Cardiac septum (tissue), 1 donor: ENCODE results near the gene BUD13. TPM values are rescaled to one million over a fixed set of nuclear protein-coding genes. Genes with fewer than 3 reads are reported as not detected.

Experiments
- DNase-seq: peaks from one replicate; pipeline ENCODE4 v3.0.0-alpha.2; 2020; ENCODE audit warnings: low spot score
- intact Hi-C: fragments of 100-400 bp; cut with DNase I; formaldehyde crosslinking; loops from one replicate; pipeline ENCODE4 v1.14.0; 2022
- total RNA-seq: library from RNA; stranded (reverse); fragmentation: NEBNext Ultra II Directional; extraction: Animal tissue kit (Norgen Biotek cat#: 25700); gene quantifications from one replicate; pipeline ENCODE4 v1.2.1, GENCODE V29; 2021
- donor health status: DM: no; HTN: no; CAD: no.

The BUD13 gene
- total RNA-seq, 1 donor from 2014 or later: 8.3 TPM

DNA sequence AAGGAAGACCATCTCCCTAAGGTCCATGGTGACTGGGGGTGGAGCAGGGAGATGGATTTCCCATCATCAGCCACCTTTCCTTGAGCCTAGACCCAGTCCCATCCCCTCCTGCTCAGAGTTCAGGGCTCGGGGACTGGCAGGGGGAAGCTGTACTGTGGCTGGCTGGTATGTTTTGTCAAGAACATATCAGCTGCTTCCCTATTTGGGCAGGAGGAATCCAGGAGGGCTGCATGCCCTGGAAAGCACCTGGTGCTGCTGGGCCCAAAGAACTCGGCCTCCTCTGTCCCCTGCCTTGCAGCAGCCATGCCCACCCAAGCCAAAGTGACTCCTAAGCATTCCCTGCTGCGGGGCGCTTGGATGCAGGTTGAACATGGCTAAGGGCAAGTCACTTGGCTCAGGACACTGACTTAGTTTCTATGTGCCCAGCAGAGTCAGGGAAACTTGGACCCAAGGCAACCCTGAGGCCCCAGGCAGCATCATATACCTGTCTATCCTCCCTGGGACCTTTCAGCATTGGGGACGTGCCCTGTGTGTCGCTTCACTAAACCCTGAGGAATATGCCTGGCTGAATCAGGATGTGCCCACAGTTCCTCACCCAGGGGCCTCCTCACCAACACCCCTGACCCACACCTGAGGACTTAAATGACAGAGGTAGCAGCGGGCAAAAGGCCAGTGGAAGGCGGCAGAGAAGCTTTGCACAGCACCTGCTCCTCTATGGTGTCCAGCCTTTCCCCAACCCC is 43.1 kb downstream of the BUD13 start:
- intact Hi-C loops: no loop called here
- peak; percentile 54 for DNase-seq

DNA sequence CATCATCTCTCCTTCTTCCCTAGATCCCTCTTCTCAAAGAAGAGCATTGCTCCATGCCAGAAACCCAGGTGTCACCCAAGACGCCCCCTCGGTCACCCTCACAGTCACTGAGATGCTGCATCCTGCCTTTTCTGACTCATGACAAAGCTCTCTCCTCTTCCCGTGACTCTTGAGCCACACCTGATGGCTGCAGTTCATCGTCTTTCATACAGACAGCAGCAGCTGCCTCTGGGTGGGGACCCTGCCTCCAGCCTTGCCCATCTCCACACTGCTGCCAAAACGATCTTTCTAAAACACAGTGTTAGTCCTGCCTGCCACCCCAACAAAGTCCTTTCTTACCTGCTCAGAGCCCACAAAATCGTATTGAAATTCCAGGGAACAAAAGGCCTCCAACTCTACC is 44.8 kb downstream of the BUD13 start:
- intact Hi-C loops: no loop called here
- no peak for DNase-seq

DNA sequence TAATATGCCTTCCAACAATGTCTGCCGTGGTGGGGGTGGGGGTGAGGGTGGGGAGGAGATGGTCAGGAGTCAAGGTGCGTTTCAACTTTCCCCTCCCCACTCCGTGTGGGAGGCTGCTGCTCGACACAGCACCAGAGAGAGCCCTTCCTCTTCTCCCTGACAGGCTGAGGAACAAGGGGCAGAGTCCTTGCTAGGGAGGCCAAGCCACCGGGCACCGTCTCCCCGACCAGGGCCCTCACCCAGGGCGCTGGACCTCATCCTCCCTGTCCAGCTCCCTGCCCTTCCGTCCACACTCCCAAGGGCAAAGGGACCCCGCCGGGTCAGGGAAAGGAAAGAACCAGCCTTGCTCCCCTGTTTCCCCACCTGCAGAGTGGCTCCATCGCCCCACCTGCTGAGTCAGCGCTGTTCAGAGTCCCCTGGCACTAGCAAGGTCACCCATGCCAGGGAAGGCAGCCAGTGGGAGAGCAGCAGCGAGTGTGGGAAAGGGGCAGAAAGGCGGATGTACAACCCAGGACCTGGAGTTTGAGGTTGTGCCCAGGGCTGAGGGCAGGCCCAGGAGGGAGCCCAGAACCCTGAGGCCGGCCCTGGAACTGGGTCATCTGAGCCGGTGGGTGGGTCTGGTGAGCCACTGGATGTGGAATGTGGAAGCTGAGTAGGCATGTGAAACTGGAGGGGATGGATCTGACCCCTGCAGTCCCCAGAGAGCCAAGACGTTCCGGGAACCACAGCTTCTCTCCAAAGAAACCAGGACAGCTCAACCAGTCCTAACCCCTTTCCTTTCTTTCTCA is 47.2 kb downstream of the BUD13 start:
- intact Hi-C loops: no loop called here
- DNase-seq: peak; percentile 73

DNA sequence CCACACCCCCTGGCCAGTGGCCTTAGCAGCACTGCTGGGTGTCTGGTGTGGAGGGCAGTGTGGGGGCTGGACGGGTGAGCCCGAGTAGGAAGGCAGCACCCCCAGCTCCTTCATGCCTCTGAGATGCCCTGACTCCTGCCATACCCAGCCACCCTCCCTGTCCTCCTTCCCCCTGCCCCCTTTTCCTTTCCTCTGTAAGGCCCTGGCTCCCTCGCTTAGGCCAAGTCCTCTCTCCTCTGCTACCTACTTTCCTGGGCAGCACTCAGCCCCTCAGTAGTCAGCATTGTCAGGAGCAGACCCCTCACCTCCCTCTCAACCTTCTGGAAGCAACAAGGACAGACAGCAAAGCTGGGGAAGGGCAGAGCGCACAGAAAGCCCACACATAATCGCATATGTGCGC is 48.0 kb downstream of the BUD13 start:
- peak; percentile 59 for DNase-seq
- intact Hi-C loops: no loop called here

DNA sequence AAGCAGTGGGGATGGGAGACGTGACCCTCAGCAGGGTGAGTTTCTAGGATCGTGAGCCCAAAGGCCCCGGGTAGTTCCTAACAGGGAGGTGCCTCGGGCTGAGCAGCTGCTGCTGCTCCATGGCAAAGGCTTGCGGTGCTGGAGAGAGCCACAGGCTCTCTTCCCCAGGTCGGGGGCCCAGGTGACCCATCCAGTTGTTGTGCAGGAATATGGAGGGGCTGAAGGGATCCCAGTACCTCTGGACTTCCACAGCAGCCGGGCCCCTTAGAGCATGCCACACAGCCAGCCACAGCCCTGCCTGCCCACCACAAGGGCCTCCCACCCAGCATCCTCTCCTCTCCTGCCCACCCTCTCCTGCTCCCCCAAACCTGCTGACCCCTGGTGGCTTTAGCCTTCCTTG is 49.3 kb downstream of the BUD13 start:
- intact Hi-C loops: no loop called here
- no peak for DNase-seq

DNA sequence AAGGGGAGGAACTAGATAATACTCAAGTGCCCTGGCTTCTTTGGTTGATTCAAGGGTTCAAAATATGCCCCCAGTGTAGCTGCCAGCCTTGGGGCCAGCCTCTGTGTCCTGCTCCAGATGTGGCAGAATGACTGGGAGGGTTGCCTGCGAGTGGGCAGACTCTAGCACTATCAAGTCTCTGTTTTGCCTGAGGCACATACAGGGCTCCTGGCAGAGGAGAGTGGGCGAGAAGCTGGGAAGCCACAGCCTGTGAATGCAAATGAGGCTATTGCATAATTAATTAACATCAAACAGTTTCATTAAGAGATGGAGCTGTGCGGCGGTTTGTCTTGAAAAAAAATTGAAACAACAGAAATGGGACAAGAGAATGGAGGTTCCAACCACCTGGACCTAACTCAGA is 50.8 kb downstream of the BUD13 start:
- DNase-seq: no peak
- intact Hi-C loops: no loop called here

DNA sequence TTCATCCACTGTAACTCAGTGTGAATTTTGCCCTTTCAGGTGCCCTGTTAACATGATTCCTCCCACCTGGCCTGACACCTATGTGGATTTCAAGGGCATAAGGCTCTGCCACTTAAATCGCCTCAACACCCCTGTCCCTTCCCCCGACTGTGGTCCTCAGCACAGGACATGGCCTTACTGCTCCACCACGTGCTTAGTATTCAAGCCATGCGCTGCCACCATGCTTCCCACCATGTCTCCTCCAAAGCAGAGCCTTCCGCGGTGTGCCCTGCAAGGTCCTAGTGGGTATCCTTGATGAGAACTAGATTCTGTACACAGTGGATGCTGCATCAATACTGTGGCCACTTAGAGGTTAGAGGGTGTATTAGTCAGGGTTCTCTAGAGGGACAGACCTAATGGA is 51.9 kb downstream of the BUD13 start:
- intact Hi-C loops: no loop called here
- DNase-seq: no peak

DNA sequence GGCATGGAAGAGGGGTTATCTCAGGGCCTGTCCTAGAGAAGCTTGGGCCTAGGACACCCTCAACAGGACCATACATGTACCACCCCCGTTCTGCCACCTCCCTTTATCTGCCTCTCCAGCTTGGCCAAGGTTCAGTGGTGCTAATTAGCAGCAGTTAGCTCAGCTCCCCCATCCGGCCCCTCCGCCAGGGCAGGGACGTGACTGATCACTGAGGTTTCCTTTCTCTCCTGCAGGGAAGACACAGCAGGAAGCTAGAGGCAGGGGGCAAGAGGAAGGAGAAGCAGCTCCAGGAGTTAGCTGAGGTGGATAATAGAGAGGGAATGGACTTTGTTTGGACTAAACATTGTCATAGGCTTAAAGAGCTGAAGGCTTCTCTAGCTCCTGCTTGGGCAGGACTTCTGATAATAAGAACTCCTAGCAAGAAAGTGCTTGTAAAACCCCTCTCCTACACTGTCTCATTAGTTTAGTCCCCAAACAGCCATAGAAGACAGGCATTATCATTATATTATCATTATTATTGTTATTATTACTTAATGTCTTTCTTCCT is 53.8 kb downstream of the BUD13 start:
- DNase-seq: no peak
- intact Hi-C loops: no loop called here

DNA sequence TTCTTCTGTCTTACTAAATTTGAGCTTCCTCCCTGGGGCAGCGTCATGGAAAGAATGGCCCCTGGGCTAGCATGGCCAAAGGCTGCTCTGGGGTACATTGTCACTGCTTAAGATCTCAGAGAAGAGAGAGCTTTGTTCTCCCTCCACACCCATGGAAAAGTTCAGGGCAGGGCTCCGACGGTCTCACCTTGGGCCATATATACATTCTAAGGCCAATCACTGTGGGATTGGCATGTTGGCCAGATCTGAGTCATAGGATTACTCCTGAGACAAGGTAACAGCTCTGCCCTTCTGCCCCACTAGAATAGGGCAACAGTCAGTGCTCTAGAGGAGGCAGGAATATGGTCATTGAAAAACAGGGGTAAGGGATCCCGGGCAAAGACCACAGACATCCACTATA is 56.2 kb downstream of the BUD13 start:
- no peak for DNase-seq
- intact Hi-C loops: no loop called here

DNA sequence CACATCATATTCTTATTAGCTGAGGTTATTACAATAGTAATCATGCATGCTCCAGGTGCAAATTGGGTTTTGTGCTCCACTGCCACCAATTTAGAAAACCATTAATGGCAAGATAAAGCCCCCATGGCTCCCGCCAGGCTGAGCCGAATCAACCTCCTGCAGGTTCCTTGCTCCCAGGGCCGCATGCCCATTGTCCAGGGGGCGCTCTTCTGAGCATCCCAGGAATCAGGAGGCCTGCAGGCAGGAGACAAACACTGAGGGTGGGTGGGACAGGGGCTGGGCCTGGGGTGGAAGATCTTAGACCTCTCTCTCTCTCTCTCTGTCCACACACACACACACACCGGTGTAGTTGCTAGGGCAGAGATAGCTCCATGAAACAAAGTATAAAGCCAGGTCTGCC is 57.4 kb downstream of the BUD13 start:
- intact Hi-C loops: no loop called here
- DNase-seq: no peak

DNA sequence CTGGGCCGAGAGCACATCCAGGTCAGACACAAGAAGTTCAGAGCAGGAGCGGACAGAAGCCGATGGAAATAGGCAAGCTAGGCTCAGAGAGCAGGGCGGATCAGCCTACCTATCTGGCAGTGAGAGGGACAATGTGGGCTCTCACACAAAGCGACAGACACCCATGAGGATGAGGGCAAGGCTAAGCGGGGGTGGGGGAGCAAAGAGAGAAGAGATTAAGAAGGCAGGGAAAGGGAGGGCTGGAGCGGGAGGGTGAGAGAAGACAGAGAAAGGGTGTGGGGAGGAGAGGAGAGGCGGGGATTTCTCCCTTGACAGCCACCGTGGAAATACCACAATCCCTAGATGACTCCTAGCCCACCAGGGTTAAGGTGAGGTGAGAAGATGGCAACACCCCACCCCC is 57.9 kb downstream of the BUD13 start:
- intact Hi-C loops: no loop called here
- no peak for DNase-seq

DNA sequence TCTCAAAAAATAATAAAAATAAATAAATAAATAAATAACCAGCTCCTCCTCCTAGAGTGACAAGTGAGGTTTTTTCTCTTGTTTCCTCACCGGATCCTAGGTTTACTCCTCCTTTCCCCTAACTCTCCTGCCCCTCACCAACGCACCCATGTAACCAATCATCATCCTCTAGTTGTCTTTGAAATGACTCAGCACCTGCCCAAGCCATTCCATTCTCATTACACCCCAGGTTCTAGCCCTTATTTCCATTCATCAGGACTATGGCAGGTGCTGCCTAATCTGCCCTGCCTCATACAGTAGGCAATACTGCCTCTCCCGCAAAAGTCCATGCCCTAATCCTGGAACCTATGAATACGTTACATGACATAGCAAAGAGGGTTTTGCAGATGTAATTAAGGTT is 60.4 kb downstream of the BUD13 start:
- intact Hi-C loops: no loop called here
- DNase-seq: no peak

DNA sequence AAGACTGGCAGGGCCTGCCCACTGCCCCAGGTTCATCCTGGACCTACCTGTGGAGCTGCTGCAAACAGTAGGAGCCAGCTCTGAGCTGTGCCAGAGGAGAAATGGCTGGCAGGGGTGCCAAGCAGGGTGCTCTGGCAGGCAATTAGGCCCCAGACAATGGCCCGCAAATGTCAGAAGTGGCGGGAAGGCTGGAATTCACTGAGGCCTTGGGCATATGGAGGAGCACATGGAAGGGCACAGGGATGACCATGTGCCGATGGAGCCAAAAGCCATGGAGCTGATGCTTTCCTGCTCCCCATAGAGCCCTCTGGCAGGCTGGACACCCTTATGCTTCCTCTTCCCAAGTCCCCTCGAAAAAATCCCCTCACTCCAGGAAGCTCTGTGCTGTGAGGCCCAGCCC is 62.0 kb downstream of the BUD13 start:
- DNase-seq: no peak
- intact Hi-C loops: no loop called here

DNA sequence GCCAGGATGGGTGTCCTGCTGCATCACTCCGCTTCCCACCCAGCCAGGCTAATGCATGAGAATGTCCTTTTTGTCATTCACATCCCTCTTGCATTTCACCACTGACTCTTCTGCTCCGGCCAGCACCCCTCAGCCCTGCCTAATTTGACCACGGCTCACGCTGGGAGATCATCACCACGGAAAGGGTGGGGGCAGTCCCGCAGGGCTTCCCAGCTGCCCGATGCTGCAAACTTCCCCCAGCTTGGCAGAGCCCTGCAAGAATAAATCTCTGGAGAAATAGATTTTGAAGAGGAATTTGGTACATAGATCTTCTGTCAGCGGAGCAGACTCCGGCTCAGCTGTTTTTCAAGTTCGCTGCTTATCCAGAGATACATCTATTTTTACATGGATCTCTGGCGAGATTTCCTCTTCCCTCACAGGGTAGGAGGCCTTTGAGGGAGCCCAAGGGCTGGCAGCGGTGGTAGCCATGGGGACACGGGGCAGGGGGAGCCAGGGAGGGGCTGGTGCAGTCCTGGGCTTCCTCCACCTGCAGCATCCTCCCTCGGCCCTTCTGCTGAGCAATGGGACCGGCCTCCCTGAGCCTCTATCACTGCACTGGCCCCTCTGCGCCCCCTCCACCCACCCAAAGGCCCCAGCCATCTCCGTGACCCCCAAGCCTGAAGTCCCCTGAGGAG is 62.6 kb downstream of the BUD13 start:
- intact Hi-C loops: no loop called here
- DNase-seq: no peak

DNA sequence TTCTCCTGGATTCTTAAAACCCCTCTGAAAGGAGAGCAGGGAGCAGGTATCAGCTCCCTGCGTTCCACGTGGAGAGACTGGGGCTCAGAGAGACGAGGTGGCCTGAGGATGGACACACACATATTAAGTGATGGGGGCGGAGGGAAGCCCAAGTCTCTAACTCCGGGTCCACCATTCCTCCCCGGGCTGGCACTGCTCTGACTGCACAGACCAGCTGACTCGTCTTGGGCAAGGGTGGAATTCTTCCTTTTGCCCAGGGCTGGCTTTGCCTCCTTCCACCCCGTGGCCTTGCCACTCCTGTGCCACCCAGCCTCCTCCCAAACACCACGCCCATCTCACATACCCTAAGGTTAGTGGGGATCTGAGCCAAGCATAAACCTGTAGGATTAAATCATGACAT is 65.0 kb downstream of the BUD13 start:
- no peak for DNase-seq
- intact Hi-C loops: no loop called here

DNA sequence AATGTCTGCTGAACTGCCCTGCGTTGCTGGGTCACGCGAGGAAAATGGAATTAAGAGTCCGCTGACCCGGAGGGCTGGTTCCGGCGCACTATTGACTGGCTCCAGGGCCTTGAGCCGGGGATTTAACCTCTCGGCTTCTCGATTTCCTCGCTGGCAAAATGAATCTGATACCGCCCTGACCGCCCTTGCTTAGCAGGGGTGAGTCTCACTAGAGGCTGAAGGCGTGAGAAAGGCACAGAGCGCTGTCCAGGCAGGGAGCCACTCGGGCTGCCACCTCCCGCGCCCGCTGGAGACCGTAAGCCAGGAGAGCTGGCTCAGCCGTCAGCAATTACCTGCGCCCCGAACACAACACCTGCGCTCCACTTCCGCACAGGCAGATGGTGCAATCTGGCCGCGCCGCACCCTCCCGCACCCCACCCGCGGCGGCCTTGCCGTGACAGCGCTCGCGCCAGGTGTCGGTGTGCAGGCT is 65.6 kb downstream of the BUD13 start:
- DNase-seq: no peak
- intact Hi-C loops: no loop called here

DNA sequence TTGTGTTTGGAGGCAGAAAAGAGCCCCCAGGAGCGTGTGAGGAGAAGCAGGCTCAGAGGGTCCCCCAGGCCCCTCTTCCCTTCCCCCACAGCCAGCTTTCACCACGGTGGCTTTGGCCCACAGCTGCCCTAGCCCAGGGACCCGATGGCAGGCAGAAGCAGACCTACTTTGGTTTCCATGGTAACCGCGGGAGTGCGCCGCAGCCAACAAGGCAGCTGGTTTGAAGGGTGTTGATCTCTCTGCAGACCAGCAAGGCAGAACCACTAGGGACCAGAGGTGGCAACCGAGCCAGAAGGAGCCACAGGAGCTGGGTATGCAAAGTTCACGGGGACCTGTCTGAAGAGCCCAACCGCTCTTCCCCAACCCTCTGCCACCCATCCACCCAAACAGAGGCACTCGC is 69.4 kb downstream of the BUD13 start:
- DNase-seq: peak; percentile 71
- intact Hi-C loops: no loop called here

DNA sequence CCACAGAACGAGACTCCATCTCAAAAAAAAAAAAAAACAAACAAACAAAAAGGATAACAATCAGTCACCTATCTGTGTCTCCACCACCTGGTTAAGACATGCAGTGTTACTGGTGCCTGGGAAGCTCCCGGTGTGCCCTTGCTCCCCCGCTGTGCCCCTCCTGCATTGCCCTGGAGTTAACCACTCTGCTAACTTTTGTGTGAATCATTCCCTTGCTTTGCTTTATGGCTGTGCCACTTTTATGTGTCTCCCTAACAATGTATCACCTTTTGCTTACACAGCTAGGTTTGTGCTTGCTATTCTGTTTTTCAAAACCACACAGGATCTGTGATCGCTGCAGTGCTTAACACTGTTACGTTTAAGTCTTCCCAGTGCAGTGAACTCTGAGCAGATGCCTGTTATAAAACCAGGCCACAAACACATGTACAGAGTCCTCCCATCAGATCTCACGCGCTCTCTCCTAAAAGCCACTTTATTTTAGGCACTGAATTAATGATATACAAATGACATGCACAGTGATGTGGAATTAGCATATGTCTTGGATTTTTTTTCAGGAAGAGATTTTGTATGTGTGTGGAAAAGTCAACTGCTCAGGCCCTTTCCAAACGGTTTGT is 69.9 kb downstream of the BUD13 start:
- intact Hi-C loops: no loop called here
- peak; percentile 12 for DNase-seq

DNA sequence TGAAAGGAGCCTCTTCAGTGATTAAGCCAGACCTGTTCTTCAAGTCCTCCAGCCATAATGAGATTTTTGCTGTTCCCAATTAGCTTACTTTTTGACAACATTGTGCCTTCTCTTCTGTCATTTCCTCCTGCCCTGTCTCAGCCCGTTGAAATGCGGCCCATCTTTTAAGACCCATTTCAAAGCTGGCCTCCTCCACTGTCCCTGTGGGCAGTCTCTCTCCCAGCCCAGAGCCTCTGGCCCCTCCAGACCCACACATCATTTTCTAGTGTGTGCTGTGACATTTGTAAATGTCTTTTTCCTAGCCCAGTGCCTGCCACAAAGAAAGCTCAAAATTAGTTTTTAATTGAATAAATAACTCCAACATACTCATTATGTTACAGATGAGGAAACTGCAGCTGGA is 70.9 kb downstream of the BUD13 start:
- intact Hi-C loops: no loop called here
- peak; percentile 26 for DNase-seq

DNA sequence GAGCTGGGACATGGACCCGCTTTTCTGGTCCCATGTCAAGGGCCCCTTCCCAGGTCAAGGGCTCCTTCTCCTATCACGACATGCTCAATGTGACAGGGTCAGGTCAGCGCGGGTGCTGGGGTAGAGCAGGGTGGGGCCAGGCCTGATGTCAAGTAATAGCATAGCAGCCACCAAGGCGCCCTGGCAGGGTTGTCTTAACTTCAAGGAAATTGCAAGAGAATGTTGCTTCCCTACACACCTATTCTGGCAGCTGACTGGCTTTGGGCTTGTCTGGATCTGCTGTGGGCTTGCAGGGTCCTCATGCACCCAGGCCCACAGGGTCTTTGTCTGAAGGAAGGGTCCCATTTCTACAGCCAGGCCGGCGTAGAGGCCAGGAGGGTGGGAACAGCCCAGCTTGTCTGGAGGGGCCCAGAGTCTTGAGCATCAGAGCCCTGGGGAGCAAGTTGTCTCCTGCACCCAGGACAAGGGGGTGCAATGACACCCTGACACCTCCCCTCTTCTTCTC is 71.4 kb downstream of the BUD13 start:
- intact Hi-C loops: no loop called here

More for the DNA sequence above, 71.4 kb downstream of the BUD13 start:
- DNase-seq: peak; percentile 63
